ENCODE results near the gene GRID1. TPM values are rescaled to one million over a fixed set of nuclear protein-coding genes. Genes with fewer than 3 reads are reported as not detected.

The GRID1 gene
- total and polyA plus RNA-seq, 8 donors = 0.31 to 8.5 (median 1.0) TPM; not detected in 1

GRCh38 chr10:85861513-85862197, 504.9 kb downstream of the GRID1 start:
- Histone ChIP-seq H3K27ac (no peak overlapping the region), H3K4me1 (no peaks in the 10 kb centered on the region), H3K27me3 (peaks cover 0 to 4% (median 0%) of the 10 kb centered on the region in 3 donors), H3K9me3 (no peaks in the 10 kb centered on the region), H3K4me3 (no peak overlapping the region), H3K36me3 (no peaks in the 10 kb centered on the region)
- intact Hi-C loops (cut with DNase I; ENCODE audit: low total_unique reads) = no loop called here
- DNase-seq = no peak
- TF ChIP-seq POLR2A (IDR thresholded peaks at IDR 0.05) (no peak), POLR2AphosphoS5 (IDR thresholded peaks at IDR 0.05) (no peak), EP300 (IDR thresholded peaks at IDR 0.05) (no peak), CTCF (IDR thresholded peaks at IDR 0.05) (no peak)
- 53 to 68% (median 60%) methylated on average over 3 of the region's 3 CpGs for WGBS, 5 donors

- Histone ChIP-seq H3K27me3 (peaks cover 0 to 4% (median 0%) of the 10 kb centered on the region in 3 donors), H3K27ac (no peak overlapping the region), H3K4me3 (no peak overlapping the region), H3K4me1 (no peaks in the 10 kb centered on the region), H3K9me3 (no peaks in the 10 kb centered on the region), H3K36me3 (no peaks in the 10 kb centered on the region)
- intact Hi-C loops (cut with DNase I; ENCODE audit: low total_unique reads) = no loop called here
- TF ChIP-seq CTCF (IDR thresholded peaks at IDR 0.05) (no peak), POLR2AphosphoS5 (IDR thresholded peaks at IDR 0.05) (no peak), POLR2A (IDR thresholded peaks at IDR 0.05) (no peak), EP300 (IDR thresholded peaks at IDR 0.05) (no peak)
- 67 to 89% (median 72%) methylated on average over 2 of the region's 2 CpGs for WGBS, 5 donors
- no peak for DNase-seq
Observed at GRCh38 chr10:85859859-85860258, 506.7 kb downstream of the GRID1 start.

- Histone ChIP-seq H3K9me3 (no peaks in the 10 kb centered on the region), H3K4me3 (no peak overlapping the region), H3K27me3 (peaks cover 0 to under 1% (median 0%) of the 10 kb centered on the region in 3 donors), H3K27ac (no peak overlapping the region), H3K36me3 (no peaks in the 10 kb centered on the region), H3K4me1 (no peaks in the 10 kb centered on the region)
- no peak for TF ChIP-seq POLR2AphosphoS5 (IDR thresholded peaks at IDR 0.05)
- no peak for TF ChIP-seq CTCF (IDR thresholded peaks at IDR 0.05)
- no peak for TF ChIP-seq EP300 (IDR thresholded peaks at IDR 0.05)
- TF ChIP-seq POLR2A (IDR thresholded peaks at IDR 0.05) = no peak
- DNase-seq = no peak
- WGBS, 5 donors = 71 to 93% (median 88%) methylated on average over 3 of the region's 3 CpGs
- intact Hi-C loops (cut with DNase I; ENCODE audit: low total_unique reads) = no loop called here
Observed at GRCh38 chr10:85858776-85859515, 507.6 kb downstream of the GRID1 start.

GRCh38 chr10:85857791-85858190, 508.8 kb downstream of the GRID1 start:
- Histone ChIP-seq H3K27me3 (no peaks in the 10 kb centered on the region), H3K9me3 (peaks cover 0 to 5% (median 0%) of the 10 kb centered on the region in 4 donors), H3K4me1 (no peaks in the 10 kb centered on the region), H3K27ac (no peak overlapping the region), H3K4me3 (no peak overlapping the region), H3K36me3 (no peaks in the 10 kb centered on the region)
- DNase-seq = no peak
- intact Hi-C loops (cut with DNase I; ENCODE audit: low total_unique reads) = no loop called here
- TF ChIP-seq EP300 (IDR thresholded peaks at IDR 0.05) (no peak), POLR2A (IDR thresholded peaks at IDR 0.05) (no peak), POLR2AphosphoS5 (IDR thresholded peaks at IDR 0.05) (no peak), CTCF (IDR thresholded peaks at IDR 0.05) (no peak)
- 83 to 94% (median 91%) methylated on average over 3 of the region's 3 CpGs for WGBS, 5 donors
